ENCODE results near the gene PNPLA6.

- TF ChIP-seq POLR2AphosphoS5 (IDR thresholded peaks at IDR 0.05; ENCODE audit: low read depth, low read length) (no peak), CTCF (IDR thresholded peaks at IDR 0.05) (no peak), REST (IDR thresholded peaks at IDR 0.05; ENCODE audit: insufficient read depth in 1 of 2, low read depth in 2 of 2, low read length in 1 of 2) (no peak), TCF7L2 (IDR thresholded peaks at IDR 0.05; ENCODE audit: low read depth, low read length) (no peak), SIN3A (IDR thresholded peaks at IDR 0.05; ENCODE audit: borderline replicate concordance, insufficient read depth, low read depth, low read length) (no peak)
These were observed 17.3 kb downstream of the PNPLA6 start for GRCh38 chr19:7552781-7553180.

Measured in Panc1 (cell line).